Stimulated activated effector memory CD8-positive, alpha-beta T cell treated with anti-CD3 and anti-CD28 coated beads, Interleukin-12 subunit alpha, Interleukin-12 subunit beta, amount 100 ng/mL, for 72 hours (primary cell): ENCODE results near the gene DNMT3B.
"Not testable (repeated sequence)": the region's sequence is repeated elsewhere in the genome, so short reads cannot be mapped to it uniquely, and the experiment has no call there.

Source experiments
- ATAC-seq: fragments of 150-1000 bp; cut with Tn5 transposase; 2 replicates; pipeline ENCODE4 v1.10.0; 2021
- DNase-seq, 2 donors: peaks; one replicate each; pipeline ENCODE4 v3.0.0; 2021 to 2022; ENCODE audit warnings: low spot score in 2 of 2
- H3K27ac Mint-ChIP-seq: one replicate; pipeline ENCODE4 v1.8.0; 2022; ENCODE audit warnings: mild to moderate bottlenecking, mixed read lengths
- H3K36me3 Mint-ChIP-seq: one replicate; pipeline ENCODE4 v1.8.0; 2022; ENCODE audit warnings: mild to moderate bottlenecking, mixed read lengths
- H3K4me1 Mint-ChIP-seq: one replicate; pipeline ENCODE4 v1.8.0; 2022; ENCODE audit warnings: mixed read lengths
- H3K4me3 Mint-ChIP-seq: one replicate; pipeline ENCODE4 v1.8.0; 2022; ENCODE audit warnings: mild to moderate bottlenecking, mixed read lengths
- H3K9me3 Mint-ChIP-seq: one replicate; pipeline ENCODE4 v1.8.0; 2022; ENCODE audit warnings: mixed read lengths

Gene DNMT3B

DNA sequence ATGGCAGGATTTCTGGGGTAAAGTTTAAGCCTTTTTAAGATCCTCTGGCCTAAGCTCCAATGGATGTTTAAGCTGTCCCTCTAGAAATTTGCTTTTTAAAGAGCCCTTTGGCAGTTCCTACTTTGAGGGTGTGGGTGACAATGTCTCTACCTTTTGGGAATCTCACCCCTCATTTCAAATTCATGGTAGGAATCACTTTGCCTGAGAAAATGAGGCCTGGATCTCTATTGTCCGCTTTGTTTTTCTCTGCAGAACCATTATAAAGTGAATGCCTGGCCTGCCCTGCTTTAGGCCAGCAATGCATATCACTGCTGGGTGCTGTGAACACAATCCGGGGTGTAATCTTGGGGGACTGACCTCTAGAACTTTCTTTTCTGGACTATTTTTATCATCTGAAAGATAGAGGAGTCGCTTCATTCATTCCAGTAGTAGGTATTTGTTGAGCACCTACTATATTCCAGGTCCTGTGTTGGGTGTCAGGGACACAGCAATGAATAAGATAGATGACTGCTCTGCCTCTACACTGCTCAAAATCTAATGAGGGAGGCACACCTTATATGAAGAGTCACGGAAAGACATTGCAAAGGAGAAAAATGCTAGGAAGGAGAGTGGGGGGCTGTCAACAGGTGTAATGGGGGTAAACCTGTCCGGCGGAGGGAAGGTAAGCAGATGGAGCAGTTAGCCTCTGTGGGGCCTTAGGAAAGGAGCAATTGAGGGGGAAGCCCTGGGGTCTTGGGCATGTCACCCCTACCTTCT lies 10.3 kb upstream of the DNMT3B start:
- no peak overlapping the region for H3K27ac Mint-ChIP-seq
- no peak overlapping the region for H3K4me3 Mint-ChIP-seq
- DNase-seq (no peak), ATAC-seq (no peak)
- H3K4me1 Mint-ChIP-seq: peaks cover 10% of the 10 kb centered on the region
- H3K9me3 Mint-ChIP-seq: no peaks in the 10 kb centered on the region
- no peaks in the 10 kb centered on the region for H3K36me3 Mint-ChIP-seq

DNA sequence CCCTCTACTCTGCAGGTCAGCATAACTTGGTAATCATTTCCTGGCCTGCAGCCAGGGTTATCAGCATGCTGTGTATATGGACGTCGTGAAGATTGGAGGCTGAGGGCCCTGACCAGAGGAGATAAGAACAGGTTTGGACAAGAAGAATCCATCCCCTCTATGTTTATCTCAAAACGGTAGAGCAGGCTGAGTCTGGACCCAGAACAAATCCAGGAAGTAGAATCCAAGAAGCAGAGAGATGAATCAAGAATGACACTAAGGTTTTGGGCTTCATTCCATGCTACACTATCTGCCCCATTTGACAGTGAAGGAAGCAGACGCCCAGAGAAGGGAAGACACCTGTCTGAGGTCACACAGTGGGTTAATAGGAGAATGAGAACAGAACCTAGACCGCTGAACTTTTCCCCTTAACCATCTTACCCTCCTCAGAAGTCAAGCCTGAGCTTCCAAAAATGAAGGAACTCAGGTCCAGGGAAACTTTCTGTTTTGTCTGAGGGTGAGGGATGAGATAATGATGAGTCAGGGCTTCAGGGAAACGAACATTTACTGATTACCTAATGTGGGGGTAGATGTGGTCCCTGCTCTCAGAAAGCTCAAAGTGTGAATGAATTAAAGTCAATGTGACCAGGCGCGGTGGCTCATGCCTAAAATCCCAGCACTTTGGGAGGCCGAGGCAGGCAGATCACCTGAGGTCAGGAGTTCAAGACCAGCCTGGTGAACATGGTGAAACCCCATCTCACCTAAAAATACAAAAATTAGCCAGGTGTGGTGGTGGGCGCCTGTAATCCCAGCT lies 9.5 kb upstream of the DNMT3B start:
- H3K9me3 Mint-ChIP-seq: no peaks in the 10 kb centered on the region
- no peak overlapping the region for H3K27ac Mint-ChIP-seq
- ATAC-seq (peak; percentile 67), DNase-seq (no peak)
- peaks cover 10% of the 10 kb centered on the region for H3K4me1 Mint-ChIP-seq
- H3K4me3 Mint-ChIP-seq: no peak overlapping the region
- H3K36me3 Mint-ChIP-seq: no peaks in the 10 kb centered on the region

DNA sequence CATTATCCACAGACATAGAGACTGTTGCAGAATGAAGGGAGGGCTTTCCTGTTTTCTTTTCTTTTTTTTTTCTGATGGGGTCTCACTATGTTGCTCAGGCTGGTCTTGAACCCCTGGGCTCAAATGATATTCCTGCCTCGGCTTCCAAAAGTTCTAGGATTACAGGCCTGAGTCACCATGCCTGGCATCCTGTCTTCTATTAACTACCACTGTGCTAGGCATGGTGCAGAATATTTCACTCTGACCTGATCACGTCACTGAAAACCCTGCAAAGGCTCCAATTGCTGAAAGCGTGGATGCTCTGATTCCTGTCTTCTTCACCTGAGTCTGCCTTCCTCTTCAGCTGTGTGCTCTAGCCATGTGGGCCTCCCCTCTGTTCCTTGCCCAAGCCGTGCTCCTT lies 8.5 kb upstream of the DNMT3B start:
- Mint-ChIP-seq H3K4me1 (peaks cover 10% of the 10 kb centered on the region), H3K36me3 (no peaks in the 10 kb centered on the region), H3K9me3 (no peaks in the 10 kb centered on the region), H3K27ac (no peak overlapping the region), H3K4me3 (no peak overlapping the region)
- ATAC-seq: no peak
- DNase-seq: no peak

DNA sequence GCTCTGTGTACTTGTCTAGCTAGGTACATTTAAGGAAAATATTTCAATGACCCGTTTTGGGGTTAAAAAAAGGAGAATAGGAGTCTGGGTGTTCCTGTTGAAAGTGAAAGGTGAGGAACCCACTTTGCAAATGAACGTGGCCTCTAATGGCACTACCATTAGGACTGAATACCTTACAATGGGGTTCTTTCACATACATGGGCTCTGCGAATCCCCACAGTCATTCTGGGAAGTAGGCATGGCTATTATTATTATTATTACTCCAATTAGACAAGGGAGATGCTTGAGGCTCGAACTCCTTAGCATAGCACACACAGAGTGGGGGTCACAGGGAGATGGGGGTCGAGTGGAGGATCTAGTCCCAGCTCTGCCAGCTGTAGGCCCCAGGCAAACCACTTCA lies 6.0 kb upstream of the DNMT3B start:
- no peak for DNase-seq
- Mint-ChIP-seq H3K9me3 (no peaks in the 10 kb centered on the region), H3K4me3 (no peak overlapping the region), H3K27ac (no peak overlapping the region), H3K36me3 (no peaks in the 10 kb centered on the region), H3K4me1 (peaks cover 12% of the 10 kb centered on the region)
- no peak for ATAC-seq

DNA sequence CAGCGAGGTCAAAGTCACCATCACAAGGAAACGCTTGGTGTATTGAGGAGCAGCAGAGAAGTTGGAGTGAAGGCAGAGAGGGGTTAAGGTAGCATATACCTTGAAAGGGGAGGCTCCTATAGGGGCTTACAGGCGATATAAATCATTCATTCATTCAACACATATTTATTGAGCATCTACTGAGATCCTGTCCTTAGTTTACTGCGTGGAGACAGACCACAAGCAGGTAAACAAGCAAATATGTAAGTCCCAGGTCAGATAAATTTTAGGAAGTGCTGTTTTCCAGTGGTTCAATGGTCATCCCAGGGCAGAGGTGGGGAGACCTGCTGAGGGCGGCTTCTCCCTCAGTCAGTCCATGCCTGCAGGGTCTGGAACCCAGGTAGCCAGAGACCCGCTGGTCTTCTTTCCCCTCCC lies 761 bp upstream of the DNMT3B start:
- H3K36me3 Mint-ChIP-seq: no peaks in the 10 kb centered on the region
- no peak for ATAC-seq

DNA sequence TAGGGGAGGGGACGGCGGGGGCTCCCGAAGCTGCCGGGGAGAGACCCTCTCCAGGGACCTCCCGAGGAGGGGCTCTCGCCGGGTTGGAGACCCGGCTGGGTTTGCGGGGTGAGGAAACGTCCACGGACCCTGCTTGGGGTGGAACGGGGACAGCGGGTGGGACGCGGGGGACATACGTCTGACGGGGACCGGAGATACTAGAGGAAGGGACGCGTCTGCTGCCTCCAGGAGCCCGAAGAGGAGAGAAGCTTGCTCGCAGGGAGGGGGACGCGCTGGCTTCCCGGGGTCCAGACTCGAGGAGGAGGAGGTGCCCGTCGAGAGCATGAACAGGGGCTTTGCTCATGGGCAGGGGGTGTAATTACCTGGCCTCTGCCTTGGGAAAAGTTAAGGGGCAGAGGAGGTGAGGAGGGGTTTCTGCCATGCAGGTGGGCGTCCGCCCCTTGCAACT lies 593 bp downstream of the DNMT3B start:
- Mint-ChIP-seq H3K27ac (peak overlapping the region; percentile 68), H3K4me3 (peak overlapping the region; percentile 82), H3K9me3 (no peaks in the 10 kb centered on the region), H3K36me3 (no peaks in the 10 kb centered on the region), H3K4me1 (peaks cover 14% of the 10 kb centered on the region)
- DNase-seq: peak in 1 of 2 donors; percentile 18
- peak; percentile 39 for ATAC-seq

More for the DNA sequence above, 761 bp upstream of the DNMT3B start:
- peak overlapping the region; percentile 78 for H3K27ac Mint-ChIP-seq
- no peak for DNase-seq
- H3K4me3 Mint-ChIP-seq: peak overlapping the region; percentile 82
- peaks cover 14% of the 10 kb centered on the region for H3K4me1 Mint-ChIP-seq
- no peaks in the 10 kb centered on the region for H3K9me3 Mint-ChIP-seq

DNA sequence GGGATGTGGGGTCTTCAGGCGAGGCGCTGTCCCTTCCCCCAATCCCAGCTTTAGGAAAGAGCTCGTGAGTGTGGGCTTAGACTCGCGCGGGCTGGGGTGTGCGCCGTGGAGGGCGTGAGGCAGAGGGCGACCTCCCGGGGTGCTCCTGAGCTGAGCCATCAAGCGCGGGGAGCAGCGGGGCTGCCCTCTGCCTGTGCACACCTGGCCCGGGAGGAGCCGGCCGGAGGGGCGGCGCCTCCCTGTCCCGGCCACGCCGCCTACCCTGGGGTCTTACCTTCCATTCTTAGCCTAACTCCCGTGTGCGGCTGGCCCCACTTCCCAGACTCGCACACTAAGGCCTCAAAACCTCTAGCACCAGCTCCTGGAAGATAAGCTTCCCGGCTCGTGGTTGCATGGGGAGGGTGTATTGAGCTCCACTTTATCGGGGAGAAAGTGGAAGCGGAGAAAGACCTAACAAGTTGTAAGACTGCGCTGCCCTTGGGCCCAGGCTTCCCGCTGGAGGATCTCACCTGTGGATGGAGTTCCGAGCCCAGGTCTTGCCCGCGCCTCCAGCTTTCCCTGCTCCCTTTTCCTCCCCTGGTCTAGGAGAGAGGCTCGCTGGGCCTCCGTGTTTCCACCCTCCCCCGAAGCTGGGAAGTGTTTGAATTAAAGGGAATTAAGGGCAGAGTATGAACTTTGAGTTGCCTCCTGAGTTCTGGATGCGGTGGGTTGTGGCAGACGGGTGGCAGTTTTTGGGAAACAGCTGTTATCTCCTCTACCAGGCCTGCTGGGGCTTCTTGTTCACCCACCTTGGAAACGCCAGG lies 1.2 kb downstream of the DNMT3B start:
- Mint-ChIP-seq H3K27ac (peak overlapping the region; percentile 68), H3K4me1 (peaks cover 14% of the 10 kb centered on the region), H3K36me3 (no peaks in the 10 kb centered on the region), H3K9me3 (no peaks in the 10 kb centered on the region), H3K4me3 (peak overlapping the region; percentile 82)
- no peak for ATAC-seq
- no peak for DNase-seq

DNA sequence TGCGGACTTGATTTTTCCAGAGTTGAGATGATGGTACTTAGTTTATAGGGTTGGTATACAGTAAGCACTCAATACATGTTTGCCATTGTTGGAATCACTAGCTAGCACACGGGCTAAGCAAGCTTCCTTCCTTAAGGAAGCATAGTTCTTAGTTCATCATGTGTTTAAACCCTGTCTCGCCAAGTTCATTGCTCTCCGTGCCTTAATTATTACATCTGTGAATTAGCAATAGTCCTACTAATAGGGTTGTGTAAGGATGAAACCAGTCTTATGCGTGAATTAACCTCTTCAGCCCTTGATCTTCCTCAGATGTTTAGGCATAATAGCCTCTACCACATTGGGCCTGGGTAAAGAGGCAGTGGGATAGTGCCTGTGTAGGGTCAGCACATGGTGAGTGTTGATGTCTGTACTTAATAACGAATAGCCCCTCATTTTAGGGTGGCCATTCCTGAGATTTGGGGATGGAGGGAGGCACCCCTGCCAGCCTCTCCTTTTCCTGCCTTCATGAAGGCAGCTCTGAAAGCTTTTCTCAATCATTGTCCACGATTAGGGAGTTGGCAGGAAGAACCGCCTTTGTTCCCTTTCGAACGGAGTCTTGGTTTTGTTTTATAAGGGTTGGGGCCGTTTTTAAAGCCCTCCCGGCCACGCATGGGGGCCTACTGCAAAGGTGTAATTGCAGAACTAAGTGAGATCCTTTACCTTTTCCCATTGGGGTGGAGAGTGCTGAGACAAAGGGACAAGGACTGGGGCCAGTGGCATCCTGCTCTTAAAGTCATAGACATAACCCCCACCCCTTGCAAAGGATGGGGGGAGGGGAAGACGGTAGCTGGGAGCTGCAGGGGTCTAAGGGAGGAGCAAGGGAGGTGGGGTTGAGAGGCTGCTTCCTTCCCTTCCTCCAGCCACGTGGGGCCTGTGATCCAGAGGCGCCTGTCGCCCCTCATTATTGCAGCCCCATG lies 2.1 kb downstream of the DNMT3B start:
- no peak overlapping the region for H3K27ac Mint-ChIP-seq
- no peaks in the 10 kb centered on the region for H3K9me3 Mint-ChIP-seq

DNA sequence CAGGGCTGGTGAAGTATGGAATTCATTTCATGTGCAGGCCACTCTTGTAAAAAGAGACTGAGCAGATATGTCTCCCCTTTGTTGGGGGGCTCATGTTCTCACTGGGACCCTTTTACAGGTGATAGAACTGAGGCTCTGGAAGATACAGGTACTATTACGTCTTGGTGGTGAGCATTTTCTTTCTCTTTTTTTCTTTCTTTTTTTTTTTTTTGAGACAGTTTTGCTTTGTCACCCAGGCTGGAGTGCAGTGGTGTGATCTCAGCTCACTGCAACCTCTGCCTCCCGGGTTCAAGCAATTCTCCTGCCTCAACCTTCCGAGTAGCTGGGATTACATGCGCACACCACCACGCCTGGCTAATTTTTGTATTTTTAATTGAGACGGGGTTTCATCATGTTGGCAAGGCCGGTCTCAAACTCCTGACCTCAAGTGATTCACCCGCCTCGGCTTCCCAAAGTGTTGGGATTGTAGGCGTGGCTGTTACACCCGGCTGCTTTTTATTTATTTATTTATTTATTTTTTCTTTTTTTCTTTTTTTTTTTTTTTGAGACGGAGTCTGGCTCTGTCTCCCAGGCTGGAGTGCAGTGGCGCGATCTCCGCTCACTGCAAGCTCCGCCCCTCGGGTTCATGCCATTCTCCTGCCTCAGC lies 3.2 kb downstream of the DNMT3B start:
- not testable (repeated sequence) for H3K27ac Mint-ChIP-seq, H3K36me3 Mint-ChIP-seq, DNase-seq, H3K9me3 Mint-ChIP-seq, ATAC-seq, H3K4me3 Mint-ChIP-seq
- peaks cover 14% of the 10 kb centered on the region for H3K4me1 Mint-ChIP-seq

More for the DNA sequence above, 2.1 kb downstream of the DNMT3B start:
- ATAC-seq: no peak
- H3K36me3 Mint-ChIP-seq: no peaks in the 10 kb centered on the region
- peak overlapping the region; percentile 82 for H3K4me3 Mint-ChIP-seq
- H3K4me1 Mint-ChIP-seq: peaks cover 14% of the 10 kb centered on the region
- DNase-seq: no peak

DNA sequence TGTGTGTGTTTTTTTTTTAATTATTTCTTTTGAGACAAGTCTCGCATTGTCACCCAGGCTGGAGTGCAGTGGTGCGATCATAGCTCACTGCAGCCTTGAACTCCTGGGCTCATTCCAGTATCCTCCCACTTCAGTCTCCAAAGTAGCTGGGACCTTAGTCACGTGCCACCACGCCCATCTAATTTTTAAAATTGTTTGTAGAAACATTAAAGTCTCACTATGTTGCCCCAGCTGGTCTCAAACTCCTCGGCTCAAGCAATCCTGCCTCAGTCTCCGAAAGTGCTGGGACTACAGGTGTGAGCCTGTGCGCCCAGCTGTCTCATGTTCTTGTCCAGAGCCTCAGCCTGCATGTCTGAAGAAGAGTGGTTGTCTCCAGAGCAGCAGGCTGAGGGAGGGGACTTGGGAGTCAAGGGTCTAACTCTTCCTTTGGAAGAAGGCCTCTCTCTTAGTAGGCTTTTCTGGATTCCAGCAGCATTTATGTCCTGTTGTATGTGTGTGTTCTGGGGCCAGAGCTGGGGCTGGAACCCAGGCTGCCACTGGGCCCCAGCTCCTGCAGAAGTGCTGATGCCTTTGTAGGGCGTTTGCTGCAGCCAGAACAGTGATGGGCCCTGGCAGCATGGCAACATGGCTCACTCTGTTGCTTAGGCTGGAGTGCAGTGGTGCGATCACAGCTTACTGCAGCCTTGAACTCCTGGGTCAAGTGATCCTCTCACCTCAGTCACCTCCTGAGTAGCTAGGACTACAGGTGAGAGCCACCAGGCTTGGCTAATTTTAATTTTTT lies 5.4 kb downstream of the DNMT3B start:
- no peak for ATAC-seq
- DNase-seq: no peak
- Mint-ChIP-seq H3K4me3 (no peak overlapping the region), H3K9me3 (no peaks in the 10 kb centered on the region), H3K27ac (no peak overlapping the region), H3K4me1 (peaks cover 11% of the 10 kb centered on the region), H3K36me3 (no peaks in the 10 kb centered on the region)

DNA sequence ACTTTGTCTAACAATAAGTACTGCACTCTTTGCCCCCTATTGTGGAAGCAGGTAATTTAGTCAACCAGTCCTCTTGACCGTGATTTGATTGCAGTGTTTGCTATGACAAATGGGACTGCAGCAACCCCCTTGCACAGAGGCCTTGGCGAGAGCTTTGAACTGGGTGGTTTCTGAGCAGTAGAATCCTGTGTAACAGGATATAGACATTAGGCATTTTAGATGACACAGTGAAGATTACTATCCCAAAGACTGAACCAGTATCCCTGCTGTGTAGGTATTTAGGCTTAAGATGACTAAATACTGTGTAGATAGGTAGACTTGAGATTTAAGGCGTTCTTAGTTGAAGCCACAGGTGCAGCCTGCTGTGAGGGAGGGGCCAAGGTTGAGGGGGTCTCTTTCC lies 9.9 kb downstream of the DNMT3B start:
- no peak overlapping the region for H3K27ac Mint-ChIP-seq
- H3K4me1 Mint-ChIP-seq: peaks cover 12% of the 10 kb centered on the region
- no peak overlapping the region for H3K4me3 Mint-ChIP-seq
- no peak for ATAC-seq
- DNase-seq: no peak
- no peaks in the 10 kb centered on the region for H3K36me3 Mint-ChIP-seq
- H3K9me3 Mint-ChIP-seq: no peaks in the 10 kb centered on the region

DNA sequence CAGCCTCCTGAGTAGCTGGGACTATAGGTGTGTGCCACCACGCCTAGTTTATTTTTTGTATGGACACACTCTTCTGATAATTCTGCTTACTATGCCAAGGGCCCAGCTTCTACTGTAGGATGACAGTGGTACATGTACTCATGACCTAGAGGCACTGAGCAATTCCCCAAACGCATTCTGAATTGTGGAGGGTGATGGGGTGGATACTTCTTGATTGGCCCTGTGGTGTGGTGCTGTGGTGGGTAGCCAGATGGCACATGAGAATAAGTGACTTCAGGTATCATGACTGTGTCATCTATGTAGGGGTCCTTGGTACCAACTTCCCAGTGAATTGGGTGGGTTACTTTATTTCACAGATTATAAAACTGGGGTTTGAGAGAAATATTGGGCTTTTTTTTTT lies 11.0 kb downstream of the DNMT3B start:
- Mint-ChIP-seq H3K36me3 (no peaks in the 10 kb centered on the region), H3K9me3 (no peaks in the 10 kb centered on the region), H3K4me1 (peaks cover 13% of the 10 kb centered on the region), H3K4me3 (no peak overlapping the region), H3K27ac (no peak overlapping the region)
- ATAC-seq (no peak), DNase-seq (no peak)

DNA sequence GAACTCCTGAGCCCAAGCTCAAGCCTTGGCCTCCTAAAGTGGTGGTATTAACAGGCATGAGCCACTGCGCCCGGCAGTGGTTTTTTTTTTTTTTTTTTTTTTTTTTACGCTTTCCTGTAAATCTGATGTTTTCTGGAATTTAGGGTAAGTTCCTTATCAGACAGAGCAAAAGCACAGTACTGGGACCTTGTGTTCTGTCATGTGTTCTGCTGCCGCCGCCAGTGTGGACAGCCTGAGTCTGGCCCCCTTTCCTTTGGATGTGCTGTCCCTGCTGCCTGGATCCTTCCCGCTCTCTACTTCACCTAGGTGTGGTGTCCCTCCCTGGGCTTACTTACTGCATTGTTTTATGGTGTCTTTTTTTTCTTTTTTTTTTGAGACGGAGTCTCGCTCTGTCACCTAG lies 11.7 kb downstream of the DNMT3B start:
- Mint-ChIP-seq H3K4me3 (no peak overlapping the region), H3K36me3 (no peaks in the 10 kb centered on the region), H3K27ac (no peak overlapping the region), H3K4me1 (peaks cover 19% of the 10 kb centered on the region), H3K9me3 (no peaks in the 10 kb centered on the region)
- ATAC-seq (no peak), DNase-seq (no peak)
